ENCODE measurements around the gene ZSWIM3.
"Not testable (repeated sequence)": the region's sequence is repeated elsewhere in the genome, so short reads cannot be mapped to it uniquely, and the experiment has no call there.

The ZSWIM3 gene

DNA sequence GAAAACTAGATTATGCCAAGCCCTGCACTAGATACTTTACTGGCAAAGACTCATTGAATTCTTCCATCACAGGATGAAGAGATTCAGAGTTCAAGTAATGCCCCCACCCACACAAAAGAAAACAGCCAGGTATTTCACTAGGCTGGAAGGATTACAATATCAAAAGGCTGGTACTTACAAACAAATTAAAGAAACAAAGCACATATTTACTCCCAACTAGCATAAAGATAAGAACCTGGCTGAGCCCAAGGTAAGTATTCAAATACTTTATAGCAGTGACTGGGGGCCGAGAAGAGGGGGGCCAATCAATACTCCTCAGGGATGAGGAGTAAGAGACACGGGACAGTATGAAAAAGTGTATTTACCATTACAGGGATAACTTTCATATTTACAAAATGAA is 3.9 kb upstream of the ZSWIM3 start:
- H3K4me3 ChIP-seq (ENCODE audit: low read depth, low read length), result no peak overlapping the region
- no peak for DNase-seq (ENCODE audit: low read depth)

- peak overlapping the region; percentile 90 for H3K4me3 ChIP-seq (ENCODE audit: low read depth, low read length)
- no peak for DNase-seq (ENCODE audit: low read depth)
Observed at GRCh38 chr20:45857882-45858216, 435 bp downstream of the ZSWIM3 start.

DNA sequence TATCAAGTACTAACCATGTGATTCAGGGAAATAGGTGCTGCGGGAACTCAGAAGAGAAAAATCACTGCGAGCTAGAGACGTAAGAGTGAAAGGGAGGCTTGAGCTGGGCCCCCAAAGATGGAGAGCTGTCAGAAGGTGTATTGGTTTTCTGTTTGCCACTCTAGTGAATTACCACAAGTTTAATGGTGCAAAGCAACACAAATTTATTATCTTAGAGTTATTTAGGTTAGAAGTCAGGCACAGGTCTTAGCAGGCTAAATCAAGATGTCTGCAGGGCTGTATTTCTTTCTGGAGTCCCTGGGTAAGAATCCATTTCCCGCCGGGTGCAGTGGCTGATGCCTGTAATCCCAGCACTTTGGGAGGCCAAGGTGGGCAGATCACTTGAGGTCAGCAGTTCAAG is 2.5 kb downstream of the ZSWIM3 start:
- no peak for DNase-seq (ENCODE audit: low read depth)
- no peak overlapping the region for H3K4me3 ChIP-seq (ENCODE audit: low read depth, low read length)

GRCh38 chr20:45860560-45861220 is 3.3 kb downstream of the ZSWIM3 start:
- no peak for DNase-seq (ENCODE audit: low read depth)
- H3K4me3 ChIP-seq (ENCODE audit: low read depth, low read length), result no peak overlapping the region

- no peak overlapping the region for H3K4me3 ChIP-seq (ENCODE audit: low read depth, low read length)
- no peak for DNase-seq (ENCODE audit: low read depth)
Observed at GRCh38 chr20:45861221-45862075, 4.0 kb downstream of the ZSWIM3 start.

GRCh38 chr20:45863543-45864470 is 6.4 kb downstream of the ZSWIM3 start:
- no peak overlapping the region for H3K4me3 ChIP-seq (ENCODE audit: low read depth, low read length)
- DNase-seq (ENCODE audit: low read depth), result no peak

DNA sequence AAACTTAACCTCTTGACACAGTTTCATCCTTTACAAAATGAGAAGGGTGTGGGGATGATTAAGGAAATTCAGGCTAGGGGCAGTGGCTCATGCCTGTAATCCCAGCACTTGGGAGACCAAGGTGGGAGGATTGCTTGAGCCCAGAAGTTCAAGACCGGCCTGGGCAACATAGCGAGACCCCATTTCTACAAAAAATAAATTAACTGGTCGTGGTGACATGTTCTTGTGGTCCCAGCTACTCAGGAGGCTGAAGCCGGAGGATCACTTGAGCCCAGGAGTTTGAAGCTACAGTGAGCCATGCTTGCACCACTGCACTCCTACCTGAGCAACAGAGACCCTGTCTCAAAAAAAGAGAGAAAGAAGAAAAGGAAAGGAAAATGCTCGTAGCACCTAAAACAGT is 9.0 kb downstream of the ZSWIM3 start:
- H3K4me3 ChIP-seq (ENCODE audit: low read depth, low read length), result no peak overlapping the region
- no peak for DNase-seq (ENCODE audit: low read depth)

DNA sequence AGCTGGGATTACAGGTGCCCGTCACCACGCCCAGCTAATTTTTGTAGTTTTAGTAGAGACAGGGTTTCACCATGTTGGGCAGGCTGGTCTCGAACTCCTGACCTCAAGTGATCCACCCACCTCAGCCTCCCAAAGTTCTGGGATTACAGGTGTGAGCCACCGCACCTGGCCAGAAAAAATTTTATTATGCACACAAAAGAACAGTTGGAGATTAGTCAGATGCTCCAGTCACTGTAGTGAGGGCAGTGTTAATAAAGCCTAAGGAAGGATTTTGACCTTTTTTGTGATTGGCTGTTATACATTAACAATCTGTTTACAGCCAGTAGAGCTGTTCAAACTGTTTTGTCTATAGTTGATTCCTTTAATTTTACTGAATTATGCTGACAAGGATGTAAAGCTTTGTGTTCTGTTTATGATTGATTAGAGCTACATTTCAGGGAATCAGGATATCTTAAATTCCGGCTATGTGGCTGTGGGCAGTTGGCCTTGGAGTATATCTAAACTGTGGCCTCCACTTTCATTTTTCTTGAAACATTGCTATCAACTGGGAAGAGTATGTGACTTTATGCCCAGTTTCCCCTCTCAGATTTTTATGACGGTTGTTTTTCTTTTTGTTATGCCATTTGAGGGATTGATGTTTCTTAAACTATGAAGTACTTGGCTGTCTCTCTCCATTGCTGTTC is 9.9 kb downstream of the ZSWIM3 start:
- DNase-seq (ENCODE audit: low read depth), result no peak
- H3K4me3 ChIP-seq (ENCODE audit: low read depth, low read length), result no peak overlapping the region

DNA sequence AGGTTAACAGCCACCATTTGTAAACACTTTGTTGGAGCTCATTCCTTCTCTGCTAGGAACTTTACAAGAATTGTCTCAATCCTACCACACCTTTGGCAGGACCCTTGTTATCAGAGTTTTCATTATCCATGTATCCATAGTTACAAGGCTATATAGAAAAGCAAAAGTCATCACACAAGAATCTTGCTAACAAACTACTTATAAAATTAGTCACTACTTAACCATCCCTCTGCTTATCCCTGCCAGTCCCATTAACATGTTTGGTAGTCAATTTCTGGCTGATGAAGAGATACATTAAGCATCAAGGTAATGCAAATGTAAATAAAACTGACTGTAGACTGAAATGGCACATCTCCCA is 10.4 kb downstream of the ZSWIM3 start:
- no peak for DNase-seq (ENCODE audit: low read depth)
- H3K4me3 ChIP-seq (ENCODE audit: low read depth, low read length), result no peak overlapping the region

- no peak overlapping the region for H3K4me3 ChIP-seq (ENCODE audit: low read depth, low read length)
- no peak for DNase-seq (ENCODE audit: low read depth)
Observed at GRCh38 chr20:45872626-45873025, 15.2 kb downstream of the ZSWIM3 start.

DNA sequence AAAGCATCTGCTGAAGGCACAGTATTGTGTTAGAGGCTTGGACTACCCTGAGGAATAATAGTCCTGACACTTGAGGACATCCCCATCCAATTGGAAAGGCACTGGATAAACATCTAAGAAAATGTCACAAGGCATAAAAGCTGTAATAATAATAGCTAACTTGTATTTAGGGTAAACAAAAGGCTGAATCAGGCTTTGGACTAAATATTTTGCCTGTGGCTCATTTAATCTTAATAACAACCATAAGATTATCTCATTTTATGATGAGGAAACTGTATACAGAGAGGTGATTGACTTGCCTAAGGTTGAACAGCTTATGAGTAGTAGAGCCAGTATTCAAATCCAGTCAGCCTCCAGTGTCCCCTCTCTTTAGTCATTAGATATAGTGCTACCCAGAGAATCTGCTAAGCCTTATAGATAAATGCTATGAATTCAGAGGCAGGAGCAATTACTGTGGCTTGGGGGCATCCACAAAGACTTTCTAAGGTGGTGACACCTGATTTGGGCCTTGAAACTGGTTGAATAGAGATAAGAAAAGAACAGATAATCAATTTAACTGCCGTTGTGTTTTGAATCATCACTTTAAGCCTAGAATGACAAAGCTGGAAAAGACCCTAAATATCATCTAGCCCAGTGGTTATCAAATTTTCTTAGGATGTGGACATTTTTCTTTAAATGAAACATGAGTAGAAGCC is 16.1 kb downstream of the ZSWIM3 start:
- H3K4me3 ChIP-seq (ENCODE audit: low read depth, low read length), result no peak overlapping the region
- DNase-seq (ENCODE audit: low read depth), result no peak

DNA sequence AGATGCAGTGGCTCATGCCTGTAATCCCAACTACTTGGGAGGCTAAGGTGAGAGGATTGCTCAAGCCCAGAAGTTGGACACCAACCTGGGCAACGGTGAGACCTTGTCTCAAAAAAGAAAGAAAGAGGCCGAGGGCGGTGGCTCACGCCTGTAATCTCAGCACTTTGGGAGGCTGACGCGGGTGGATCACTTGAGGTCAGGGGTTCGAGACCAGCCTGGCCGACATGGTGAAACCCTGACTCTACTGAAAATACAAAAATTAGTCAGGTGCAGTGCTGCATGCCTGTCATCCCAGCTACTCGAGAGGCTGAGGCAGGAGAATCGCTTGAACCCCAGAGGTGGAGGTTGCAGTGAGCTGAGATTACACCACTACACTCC is 16.7 kb downstream of the ZSWIM3 start:
- not testable (repeated sequence) for H3K4me3 ChIP-seq (ENCODE audit: low read depth, low read length); DNase-seq (ENCODE audit: low read depth)

GRCh38 chr20:45874576-45874975 is 17.2 kb downstream of the ZSWIM3 start:
- no peak overlapping the region for H3K4me3 ChIP-seq (ENCODE audit: low read depth, low read length)
- no peak for DNase-seq (ENCODE audit: low read depth)

DNA sequence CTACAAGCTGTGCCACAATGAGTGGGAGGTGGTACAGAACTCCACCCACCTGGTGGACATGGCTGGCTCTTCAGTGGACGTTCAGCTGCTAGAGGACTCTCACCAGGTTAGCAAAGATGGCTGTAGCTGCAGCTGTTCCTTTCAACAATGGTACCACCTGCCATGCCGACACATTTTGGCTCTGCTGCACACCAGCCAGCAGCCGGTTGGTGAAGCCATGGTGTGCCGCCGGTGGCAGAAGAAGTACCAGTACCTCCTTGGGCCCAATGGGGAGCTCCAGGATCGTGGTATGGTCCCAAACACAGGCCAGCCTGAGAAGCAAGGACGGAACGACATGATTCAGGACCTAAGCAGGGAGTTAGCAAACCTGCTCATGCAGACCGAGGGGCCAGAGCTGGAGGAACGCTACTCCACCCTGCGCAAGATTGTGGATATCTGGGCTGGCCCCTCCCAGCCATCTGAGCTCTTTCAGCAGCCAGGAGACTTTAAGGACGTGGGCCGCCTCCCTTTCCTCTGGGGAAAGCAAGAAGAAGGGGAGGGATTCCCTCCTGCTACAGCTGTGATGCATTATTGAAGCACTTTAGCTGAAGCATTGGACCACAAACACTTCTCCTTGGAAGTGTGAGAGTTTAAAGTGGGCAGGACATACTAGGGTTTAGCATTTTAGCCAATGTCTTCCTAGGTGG is 20.8 kb downstream of the ZSWIM3 start:
- DNase-seq (ENCODE audit: low read depth), result no peak
- H3K4me3 ChIP-seq (ENCODE audit: low read depth, low read length), result no peak overlapping the region

DNA sequence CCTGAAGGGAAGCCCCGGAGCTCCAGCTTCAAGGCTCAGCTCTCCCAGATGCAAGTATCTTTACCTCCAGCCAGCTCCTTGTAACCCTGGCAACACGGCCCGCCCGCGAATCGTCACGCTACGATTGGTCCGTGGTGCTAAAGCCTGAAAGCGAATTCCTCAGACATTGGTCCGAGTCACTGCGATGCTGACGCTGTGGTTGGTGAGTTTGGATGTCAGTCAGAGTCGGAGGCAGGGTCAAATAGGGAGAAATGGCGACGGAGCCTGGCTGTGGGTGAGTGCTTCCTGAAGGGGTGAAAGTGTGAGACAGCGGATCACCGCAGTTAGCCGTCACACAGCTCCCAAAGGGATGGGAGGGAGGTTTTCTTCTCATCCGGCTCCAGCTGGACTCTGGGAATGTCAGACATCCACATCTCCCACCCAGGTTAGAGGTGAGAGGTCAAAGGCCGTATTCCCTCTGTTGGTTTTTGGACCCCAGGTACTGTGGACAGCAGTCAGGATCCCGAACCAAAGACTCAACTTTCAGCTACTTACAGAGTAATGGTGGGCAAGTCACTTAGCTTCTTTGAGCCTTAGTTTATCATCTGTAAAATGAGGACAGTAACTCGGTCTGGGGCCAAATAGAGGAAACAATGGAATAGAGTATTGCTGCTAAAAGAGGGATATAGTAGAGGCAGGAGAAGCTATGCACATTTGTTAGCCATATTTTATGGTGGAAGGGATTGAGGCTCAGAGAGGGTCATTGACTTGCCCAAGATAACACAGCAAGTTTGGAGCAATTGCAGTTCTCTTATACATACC is 23.8 kb downstream of the ZSWIM3 start, which contains the start of gene ZSWIM1:
ZSWIM1 (plus strand) TSS at position 240 of the 801 bp plus-strand sequence. CDS start 1,366 bp downstream, outside the sequence.
- DNase-seq (ENCODE audit: low read depth), result peak; percentile 94
- H3K4me3 ChIP-seq (ENCODE audit: low read depth, low read length), result peak within 1 kb of the TSS; percentile 68

DNA sequence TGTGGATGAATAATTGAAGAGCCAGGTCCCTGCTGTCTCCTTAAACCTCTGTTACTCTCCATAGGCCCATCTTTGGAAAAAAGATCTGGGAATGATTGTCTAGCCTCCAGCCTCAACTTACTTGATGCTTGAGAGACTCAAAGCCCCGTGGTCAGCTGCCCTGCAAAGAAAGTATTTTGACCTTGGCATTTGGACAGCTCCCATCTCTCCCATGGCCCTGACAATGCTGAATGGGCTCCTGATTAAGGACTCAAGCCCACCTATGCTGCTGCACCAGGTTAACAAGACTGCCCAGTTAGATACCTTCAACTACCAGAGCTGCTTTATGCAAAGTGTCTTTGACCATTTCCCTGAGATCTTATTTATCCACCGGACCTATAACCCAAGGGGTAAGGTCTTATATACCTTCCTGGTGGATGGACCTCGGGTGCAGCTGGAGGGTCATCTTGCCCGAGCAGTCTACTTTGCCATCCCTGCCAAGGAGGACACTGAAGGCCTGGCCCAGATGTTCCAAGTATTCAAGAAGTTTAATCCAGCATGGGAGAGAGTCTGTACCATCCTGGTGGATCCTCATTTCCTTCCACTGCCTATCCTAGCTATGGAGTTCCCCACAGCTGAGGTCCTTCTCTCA is 25.2 kb downstream of the ZSWIM3 start:
- no peak for DNase-seq (ENCODE audit: low read depth)
- no peak overlapping the region for H3K4me3 ChIP-seq (ENCODE audit: low read depth, low read length)

- no peak overlapping the region for H3K4me3 ChIP-seq (ENCODE audit: low read depth, low read length)
- DNase-seq (ENCODE audit: low read depth), result no peak
Observed at GRCh38 chr20:45883100-45883469, 25.7 kb downstream of the ZSWIM3 start.

All from skeletal muscle cell (primary cell).